Germinal center (tissue), 1 donor: Measurements from ENCODE around the gene SAFB.

ENCODE experiments used
- DNase-seq: peaks from one replicate; pipeline ENCODE4 v3.0.0; 2012; ENCODE audit warnings: mixed read lengths, low spot score

Gene SAFB

DNA sequence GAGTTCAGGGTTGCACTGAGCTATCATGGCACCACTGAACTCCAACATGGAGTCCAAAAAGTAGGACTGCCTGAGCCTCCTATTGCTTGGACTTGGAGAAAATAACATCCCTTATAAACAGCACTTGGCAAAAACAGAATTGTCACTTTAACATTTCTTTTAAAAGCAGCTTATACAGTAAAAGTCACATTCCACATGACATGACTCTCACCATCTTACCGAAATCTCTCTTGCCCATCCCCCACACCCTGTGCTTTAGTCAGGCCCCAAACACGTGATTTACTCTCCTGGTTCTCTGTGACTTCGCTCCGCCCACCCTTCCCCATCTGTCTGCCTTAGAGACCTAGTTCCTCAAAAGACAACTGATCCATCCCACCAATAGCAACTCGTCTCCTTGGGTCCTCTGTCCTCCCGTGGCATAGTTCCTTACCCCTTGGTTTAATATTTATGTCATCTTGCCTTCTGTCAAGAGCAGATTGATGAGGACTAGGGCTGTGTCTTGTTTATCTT lies 4.6 kb downstream of the SAFB start:
- DNase-seq: peak; percentile 74

DNA sequence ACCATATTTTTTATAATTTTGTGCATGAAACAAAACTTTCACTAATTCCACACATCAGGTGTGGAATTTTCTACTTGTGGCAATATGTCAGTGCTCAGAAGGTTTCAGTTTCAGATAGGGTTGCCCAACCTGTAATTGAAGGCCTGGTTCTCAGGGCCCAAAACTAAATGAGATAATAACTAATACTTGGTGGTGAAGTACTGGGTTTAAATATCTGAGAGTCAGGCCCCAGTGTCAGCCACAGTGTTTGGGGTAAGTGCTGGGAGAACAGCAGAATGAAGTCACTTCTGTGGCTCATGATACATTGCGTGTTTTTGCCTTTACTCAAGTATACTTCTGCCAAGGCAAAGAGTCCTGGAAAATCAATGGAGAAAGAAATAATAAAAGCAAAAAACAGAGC lies 5.6 kb downstream of the SAFB start:
- DNase-seq: no peak

DNA sequence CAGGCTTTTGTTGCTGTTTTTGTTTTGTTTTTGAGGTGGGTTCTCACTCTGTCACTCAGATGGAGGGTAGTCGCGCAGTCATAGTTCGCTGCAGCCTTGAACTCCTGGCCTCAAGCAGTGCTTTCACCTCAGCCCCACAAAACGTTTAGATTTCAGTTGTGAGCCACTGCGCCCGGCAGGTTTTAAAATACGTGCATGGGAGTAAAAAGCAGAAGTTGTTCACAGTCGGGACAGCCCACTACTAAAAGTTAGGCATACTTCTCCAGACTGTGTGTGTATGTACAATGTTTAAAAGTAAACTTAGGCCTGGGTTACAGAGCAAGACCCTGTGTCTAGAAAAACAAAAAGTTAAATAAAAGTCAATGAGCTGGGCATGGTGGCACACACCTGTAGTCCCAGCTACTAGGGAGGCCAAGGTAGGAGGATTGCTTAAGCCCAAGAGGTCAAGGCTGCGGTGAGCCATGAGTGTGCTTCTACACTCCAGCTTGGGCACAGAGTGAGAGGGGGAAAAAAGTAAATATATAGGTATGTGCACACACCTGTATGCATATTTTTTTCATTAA lies 6.1 kb downstream of the SAFB start:
- DNase-seq: peak; percentile 45

DNA sequence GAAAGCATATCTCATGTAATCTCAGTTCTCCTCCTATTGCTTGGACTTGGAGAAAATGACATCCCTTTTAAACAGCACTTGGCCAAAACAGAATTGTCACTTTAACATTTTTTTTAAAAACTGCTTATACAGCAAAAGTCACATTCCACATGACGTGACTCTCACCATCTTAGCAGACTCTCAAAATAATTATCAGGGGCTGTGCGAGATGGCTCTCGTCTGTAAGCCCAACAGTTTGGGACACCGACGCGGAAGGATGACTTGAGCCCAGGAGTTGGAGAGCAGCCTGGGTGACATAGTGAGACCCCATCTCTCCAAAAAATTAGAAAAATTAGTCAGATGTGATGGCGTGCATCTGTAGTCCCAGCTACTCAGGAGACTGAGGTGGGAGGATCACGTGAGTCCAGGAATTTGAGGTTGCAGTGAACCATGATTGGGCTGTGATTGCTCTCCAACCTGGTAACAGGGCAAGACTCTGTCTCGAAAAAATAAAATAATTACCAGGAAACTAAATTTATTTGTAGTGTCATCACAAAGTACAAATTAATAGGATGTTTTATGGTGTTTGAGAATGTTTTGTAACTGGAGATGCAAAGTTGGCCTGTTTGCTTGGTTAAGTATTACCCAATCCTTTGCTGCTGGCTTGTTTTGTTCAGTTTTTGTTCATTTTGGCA lies 8.8 kb downstream of the SAFB start:
- DNase-seq: no peak

DNA sequence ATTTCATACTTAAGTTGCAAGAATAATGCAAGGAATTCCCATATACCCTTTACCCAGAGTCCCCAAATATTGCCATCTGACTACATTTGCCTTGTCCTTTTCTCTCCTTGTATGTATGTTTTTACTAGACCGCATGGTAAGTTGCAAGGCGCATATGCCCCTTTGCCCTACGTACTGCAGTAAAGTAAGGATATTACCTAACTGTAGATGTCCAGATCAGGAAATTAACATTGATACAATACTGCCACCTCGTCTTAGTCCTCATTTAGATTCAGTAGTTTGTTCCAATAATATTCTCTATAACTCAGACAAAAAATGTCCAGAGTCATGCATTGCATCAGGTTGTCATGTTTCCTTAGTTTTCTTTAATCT lies 9.3 kb downstream of the SAFB start:
- DNase-seq: no peak

DNA sequence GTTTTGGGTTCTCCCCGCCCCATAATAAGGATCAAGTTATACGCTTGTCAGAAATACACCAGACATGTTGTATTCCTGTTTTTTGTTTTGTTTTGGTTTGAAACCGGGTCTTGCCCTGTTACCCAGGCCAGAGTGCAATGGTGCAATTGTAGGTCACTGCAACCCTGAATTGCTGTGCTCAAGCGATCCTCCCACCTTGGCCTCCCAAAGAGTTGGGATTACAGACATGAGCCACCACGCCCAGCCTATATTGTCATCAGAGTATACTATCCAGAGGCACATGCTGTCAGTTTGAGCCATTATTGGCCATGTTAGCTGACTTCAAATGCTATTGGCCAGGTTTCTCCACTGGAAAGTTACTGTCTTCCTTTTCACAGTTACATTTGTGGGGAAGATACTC lies 9.8 kb downstream of the SAFB start:
- no peak for DNase-seq

DNA sequence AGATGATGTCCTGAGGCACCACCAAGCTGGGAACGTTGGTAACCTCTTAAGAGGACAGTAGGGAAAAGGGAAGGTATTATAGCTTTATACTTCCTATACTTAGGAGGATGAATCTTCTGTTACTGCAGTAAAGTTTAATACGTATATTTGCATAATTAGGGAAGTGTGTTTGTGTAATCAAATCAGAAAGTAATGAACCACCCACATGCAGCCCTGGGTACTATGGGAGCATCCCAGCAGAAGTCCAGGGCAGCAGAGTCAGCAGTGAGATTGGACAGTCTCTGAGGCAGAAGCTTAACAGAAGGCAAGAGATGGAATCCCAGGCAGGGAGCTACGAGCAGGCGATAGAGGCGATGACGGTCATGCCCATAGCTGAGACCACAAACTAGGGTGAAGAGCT lies 12.5 kb downstream of the SAFB start:
- DNase-seq: no peak

DNA sequence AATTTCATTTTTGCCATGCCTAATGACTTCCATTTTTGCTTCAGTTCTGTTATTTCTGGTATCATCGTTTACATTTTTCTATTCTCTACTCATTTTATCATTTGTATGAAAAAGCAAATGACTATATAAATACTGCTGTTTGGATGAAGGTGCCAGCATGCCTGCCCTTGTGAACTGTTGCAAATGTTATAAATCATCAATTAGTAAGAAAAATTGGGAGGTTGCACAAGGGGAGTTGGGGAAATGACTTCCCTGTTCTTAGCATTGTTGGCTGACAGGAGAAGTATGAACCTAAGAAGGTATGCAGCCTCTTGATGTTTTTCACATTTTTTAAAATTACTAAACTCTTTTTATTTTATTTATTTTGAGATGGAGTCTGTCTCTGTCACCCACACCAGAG lies 15.1 kb downstream of the SAFB start:
- DNase-seq: no peak

DNA sequence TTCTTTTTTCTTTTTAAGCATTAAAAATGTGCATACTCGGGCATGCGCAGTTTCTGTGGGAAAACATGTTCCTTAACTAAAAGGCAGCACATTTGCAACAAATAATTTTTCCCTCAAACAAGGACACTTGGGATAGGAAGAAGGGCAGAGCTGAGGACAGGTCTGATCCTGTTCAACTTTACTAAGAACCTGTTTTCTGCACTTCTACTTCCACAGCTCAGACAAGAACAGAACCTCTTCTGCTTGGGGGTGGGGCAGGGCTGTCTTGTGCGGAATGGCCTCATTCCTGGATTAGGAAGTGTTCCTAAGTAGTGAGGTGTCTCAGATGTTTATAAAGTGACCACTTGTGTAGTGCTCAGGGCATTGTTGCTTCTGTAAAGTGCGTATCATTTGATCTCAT lies 18.3 kb downstream of the SAFB start:
- DNase-seq: no peak

DNA sequence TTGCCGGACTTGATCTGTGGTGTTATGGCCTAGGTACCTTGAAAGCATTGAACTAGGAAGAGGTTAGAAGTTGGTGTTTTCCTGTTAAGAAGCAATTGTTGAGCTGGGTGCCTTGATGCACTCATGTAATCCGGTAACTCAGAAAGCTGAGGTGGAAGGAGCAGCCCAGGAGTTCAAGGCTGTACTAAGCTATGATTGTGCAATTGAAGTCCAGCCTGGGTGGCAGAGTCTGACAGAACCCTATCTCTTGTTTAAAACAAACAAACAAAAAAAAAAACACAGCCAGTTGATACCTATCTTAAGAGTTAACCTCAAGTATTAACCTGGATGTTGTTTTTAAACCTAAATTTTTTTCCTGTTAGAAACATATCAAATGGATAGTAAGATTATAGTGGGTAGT lies 19.3 kb downstream of the SAFB start:
- DNase-seq: no peak

DNA sequence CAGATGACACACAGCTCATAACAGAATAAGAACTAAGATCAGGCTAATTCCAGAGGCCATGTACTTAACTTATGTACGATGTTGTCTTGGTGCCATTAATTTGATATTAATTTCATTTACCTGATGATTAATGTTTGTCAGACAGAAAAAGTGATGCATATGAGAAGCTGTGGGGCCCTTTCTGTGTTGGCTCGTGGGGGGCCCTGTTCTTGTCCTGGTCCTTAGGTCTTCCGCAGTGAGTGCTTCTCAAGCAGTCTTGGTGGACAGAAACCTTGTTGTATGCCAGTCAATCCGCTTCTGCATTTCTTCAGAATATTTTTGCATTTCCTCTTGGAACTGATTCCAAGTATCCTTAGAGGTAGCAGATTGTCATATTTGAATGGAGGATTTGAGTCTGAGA lies 20.2 kb downstream of the SAFB start:
- no peak for DNase-seq

DNA sequence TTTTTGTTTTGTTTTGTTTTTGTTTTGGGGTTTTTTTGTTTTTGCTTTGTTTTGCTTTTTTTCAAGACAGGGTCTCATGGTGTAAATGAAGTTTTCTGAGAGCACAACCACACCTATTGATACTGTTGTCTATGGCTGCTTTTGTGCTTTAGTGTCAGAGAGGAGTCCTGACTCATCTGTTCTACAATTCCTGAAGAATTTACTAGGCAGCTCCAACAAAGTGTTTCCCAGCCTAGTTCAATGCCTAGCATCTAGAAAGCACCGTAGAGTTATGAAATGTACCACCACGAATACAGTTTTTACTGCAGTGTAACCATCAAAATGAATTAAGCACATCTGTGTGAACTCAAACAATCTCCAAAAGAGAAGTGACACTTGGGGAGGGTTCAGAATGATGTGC lies 21.2 kb downstream of the SAFB start:
- DNase-seq: no peak

DNA sequence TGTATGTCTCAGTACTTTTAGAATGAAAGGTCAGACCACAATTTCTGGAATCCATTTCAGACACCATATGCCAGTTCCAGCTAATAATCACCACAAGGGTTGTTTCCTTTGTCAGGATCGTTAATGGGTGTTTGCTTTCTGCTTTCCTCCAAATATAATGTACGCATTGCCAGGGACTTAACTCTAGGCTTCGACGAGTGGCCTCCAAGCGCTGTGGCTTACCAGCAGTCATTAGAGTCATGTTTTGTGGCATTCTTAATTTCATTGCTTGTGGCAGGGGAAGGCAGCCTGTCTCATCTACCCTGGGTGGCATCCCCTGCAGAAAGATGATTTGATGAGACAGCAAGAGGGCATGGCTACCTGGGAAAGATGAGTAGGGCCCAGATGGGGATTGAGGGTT lies 22.5 kb downstream of the SAFB start:
- no peak for DNase-seq

DNA sequence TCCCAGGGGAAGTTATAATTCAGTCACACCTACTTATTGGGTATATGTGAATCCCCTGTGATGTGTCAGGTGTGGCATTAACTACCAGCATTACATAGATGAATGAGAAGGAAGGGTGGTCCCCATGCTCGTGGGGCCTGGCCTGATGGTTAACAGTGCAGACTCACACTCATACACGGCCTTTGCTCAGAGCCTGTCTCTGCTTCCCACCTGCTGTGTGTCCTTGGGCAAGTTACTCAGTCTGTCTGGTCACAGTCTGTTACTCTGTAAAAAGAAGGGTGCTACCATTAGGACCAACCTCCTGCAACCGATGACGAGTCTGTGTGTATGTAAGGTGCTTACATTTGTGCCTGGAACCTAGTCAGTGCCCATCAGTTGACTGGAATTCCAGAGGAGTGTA lies 23.8 kb downstream of the SAFB start:
- DNase-seq: no peak

DNA sequence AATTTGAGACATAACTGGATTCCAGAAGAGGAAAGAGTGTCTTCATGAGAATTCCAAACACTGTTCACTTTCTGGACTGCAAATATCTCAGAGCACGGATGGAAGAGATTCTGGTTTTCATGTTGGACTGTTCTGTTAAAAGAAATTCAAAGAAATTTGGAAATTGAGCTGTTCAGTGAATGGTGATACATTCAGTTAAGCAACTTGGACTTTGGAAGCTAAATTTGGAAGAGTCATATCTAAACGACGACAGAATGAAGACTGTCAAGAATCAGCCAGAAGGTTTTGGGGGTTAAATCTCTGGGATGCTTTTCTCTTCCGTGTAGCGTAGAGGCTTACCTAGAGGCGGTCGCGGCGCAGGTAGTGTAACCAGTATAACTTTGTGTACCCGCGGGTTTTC lies 25.6 kb downstream of the SAFB start:
- no peak for DNase-seq

DNA sequence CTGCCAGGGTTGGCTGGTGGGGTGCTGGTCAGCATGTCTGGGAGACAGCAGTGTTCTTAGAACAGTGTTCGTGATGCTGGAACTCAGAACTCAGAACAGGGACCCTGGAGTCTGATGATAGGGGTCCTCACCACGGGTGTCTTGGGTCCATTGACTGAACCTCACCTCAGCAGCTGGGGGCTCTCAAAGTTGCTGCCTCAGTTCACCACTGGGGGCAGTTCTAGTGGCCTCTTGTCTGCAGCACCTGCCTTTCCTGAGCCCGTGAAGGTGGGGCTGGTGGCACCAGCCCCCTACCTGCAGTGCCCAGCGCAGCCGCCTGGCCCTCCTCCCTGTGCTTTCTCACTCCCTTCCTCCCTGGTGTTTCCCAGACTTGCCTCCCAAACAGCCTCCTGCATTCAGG lies 28.5 kb downstream of the SAFB start:
- no peak for DNase-seq

DNA sequence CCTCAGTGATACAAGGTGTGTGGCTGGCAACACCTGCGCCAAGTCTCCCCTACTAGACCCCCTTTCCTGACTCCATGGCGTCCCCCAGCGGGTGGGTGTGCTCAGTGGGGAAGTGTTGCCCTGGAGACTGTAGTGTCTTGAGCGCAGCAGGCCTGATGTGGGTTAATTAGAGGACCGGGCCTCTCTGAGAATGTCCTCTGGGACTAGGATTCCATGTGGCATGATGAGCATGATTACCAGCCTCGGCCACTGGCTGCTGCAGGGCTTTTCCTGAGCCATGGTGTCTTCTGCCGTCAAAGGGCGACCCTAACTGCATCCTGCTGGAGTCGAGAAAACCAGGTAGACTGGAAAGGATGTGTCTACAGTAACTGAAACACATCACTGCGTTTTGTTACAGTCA lies 29.4 kb downstream of the SAFB start:
- DNase-seq: no peak

DNA sequence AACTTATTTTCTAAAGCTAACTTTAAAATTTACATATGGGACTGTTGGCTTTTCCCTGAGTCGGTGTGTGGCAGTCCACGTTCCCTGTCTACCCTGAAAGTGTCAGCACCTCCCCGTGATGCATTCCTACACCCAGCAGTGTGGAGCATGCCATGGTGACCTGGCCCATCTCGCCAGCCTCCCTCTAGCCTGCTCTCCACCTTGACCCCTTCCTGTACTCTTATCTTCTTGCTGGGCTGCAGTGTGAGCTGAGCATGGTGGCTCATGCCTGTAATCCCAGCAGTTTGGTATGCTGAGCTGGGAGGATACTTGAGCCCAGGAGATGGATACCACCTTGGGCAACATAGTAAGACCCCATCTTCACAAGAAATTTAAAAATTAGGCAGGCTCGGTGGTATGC lies 32.0 kb downstream of the SAFB start:
- DNase-seq: no peak

DNA sequence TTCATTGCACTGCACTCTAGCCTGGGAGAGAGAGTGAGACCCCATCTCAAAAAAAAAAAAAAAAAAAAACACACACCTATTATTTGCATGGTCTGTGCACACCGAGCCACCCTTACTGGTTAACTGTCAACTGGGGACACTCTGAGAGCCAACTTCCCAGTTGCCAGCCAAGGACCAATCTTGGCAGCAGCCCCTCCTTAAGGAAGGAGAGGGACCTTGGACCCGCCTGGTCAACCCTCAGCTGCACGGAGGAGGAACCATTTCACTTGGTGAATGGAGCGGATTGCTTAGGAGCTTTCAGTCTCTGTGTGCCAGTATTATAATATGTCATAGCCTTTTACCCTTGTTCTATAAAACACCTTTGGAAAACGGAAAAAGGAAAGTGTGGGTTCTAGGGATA lies 32.5 kb downstream of the SAFB start:
- no peak for DNase-seq

DNA sequence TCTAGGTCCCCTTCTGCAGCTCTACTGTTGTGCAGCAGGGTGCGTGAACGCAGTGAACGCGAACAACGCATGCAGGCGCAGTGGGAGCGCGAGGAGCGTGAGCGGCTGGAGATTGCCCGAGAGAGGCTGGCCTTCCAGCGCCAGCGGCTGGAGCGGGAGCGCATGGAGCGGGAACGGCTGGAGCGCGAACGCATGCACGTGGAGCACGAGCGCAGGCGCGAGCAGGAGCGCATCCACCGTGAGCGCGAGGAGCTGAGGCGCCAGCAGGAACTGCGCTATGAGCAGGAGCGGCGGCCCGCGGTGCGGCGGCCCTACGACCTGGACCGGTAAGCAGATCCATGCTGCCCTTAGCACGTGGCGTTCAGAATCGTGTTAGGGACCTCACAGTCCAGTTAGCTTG lies 38.6 kb downstream of the SAFB start:
- no peak for DNase-seq

DNA sequence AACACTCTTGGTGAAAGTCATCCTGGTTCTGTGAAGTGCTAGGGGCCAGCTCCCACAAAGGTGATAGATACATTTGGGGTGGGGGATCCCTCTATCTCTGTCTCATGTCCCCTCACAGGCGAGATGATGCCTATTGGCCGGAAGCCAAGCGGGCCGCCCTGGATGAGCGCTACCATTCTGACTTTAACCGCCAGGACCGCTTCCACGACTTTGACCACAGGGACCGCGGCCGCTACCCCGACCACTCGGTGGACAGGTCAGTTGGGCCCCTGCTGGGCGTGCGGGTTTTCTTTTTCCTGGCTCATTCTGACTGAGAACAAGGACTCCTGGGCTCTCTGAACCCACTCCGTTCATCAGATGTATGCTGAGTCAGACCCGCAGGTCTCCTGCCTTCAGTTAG lies 41.0 kb downstream of the SAFB start:
- no peak for DNase-seq

DNA sequence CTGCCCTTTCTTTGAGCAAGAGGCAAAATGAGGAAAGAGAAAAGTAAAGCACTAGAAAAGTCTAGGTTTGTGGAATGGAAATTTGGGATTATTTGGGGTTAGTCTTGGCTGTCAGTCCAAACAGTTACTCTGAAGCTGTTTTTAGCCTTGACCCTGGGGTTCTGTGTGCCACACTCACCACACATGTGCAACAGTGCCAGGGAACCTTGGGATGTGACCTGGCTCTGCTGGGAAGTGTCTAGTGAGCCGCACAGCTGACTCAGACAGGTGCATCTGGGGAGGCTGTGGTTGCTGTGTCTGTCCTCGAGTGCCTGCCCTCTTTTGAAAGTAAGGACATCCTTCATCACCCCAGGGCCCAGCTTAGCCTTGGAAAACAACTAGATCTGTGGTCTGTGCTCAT lies 41.6 kb downstream of the SAFB start:
- no peak for DNase-seq

DNA sequence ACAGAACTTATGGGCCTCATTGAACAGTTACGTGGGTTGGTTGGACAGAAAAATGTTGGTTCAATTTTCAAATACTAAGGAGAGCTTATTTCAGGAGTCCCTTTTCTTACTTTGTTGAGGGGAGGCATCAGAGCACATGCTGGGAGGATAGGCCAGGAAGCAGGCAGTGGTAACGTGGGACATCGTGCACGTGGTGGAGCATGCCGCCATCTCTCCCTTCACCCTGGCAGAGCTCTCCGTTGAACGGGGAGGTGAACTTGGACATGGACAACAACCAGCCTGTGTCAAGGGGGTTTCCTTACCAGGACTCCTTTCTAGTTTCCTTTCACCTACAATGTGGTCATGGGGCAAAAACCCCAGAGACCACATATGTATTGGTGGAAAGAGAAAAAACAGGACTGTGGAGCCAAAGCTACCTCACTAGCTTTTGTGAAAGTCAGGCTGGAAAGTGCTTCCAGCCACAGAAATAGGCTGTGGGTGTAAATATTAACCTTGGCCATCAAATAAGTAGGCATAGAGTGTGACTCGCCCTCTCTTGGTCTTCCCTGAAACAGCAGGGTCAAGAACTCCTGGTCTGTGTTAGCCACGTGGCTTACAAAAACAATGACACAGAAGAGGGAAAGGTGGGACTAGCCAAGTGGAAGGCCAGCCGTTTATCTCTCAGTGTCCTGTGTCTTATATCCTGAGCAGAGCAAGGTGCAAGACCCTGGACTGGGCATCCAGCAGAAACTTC lies 43.1 kb downstream of the SAFB start:
- DNase-seq: no peak
